Measurements from ENCODE around the gene SLC27A2.
"Not testable (repeated sequence)": the region's sequence is repeated elsewhere in the genome, so short reads cannot be mapped to it uniquely, and the experiment has no call there.

The SLC27A2 gene

GRCh38 chr15:50181969-50182218, at the start of gene SLC27A2:
Gene SLC27A2 (plus strand): TSS chr15:50182196. CDS start chr15:50182428, 232 bp downstream.
- no peak for DNase-seq

- DNase-seq, result not testable (repeated sequence)
Observed at GRCh38 chr15:50132251-50132984, 49.6 kb upstream of the SLC27A2 start.

- peak in 1 of 2 donors; percentile 25 for DNase-seq
Observed at GRCh38 chr15:50134524-50135024, 47.4 kb upstream of the SLC27A2 start.

GRCh38 chr15:50135031-50135551, 46.9 kb upstream of the SLC27A2 start:
- no peak for DNase-seq

GRCh38 chr15:50137330-50137761, 44.6 kb upstream of the SLC27A2 start:
- no peak for DNase-seq

- DNase-seq, result no peak
Observed at GRCh38 chr15:50137893-50138292, 44.1 kb upstream of the SLC27A2 start.

GRCh38 chr15:50138391-50138790, 43.6 kb upstream of the SLC27A2 start:
- no peak for DNase-seq

GRCh38 chr15:50140098-50140497, 41.9 kb upstream of the SLC27A2 start:
- no peak for DNase-seq

GRCh38 chr15:50140983-50141382, 41.0 kb upstream of the SLC27A2 start:
- DNase-seq, result no peak

- no peak for DNase-seq
Observed at GRCh38 chr15:50141856-50142255, 40.1 kb upstream of the SLC27A2 start.

- no peak for DNase-seq
Observed at GRCh38 chr15:50143255-50143860, 38.6 kb upstream of the SLC27A2 start.

GRCh38 chr15:50144341-50145120, 37.5 kb upstream of the SLC27A2 start:
- peak in 1 of 2 donors; percentile 15 for DNase-seq

GRCh38 chr15:50145451-50145872, 36.5 kb upstream of the SLC27A2 start:
- peak in 1 of 2 donors; percentile 62 for DNase-seq

GRCh38 chr15:50146632-50147031, 35.4 kb upstream of the SLC27A2 start:
- no peak for DNase-seq

- DNase-seq, result no peak
Observed at GRCh38 chr15:50148362-50148963, 33.5 kb upstream of the SLC27A2 start.

- no peak for DNase-seq
Observed at GRCh38 chr15:50149090-50149489, 32.9 kb upstream of the SLC27A2 start.

GRCh38 chr15:50150349-50150748, 31.6 kb upstream of the SLC27A2 start:
- no peak for DNase-seq

GRCh38 chr15:50150851-50151250, 31.1 kb upstream of the SLC27A2 start:
- DNase-seq, result no peak

- DNase-seq, result no peak
Observed at GRCh38 chr15:50151476-50151875, 30.5 kb upstream of the SLC27A2 start.

GRCh38 chr15:50158236-50158635, 23.8 kb upstream of the SLC27A2 start:
- DNase-seq, result not testable (repeated sequence)

GRCh38 chr15:50162969-50163718, 18.9 kb upstream of the SLC27A2 start:
- no peak for DNase-seq

- no peak for DNase-seq
Observed at GRCh38 chr15:50163719-50164410, 18.1 kb upstream of the SLC27A2 start.
